Measurements from ENCODE around the gene CCDC74B.
"Not testable (repeated sequence)": the region's sequence is repeated elsewhere in the genome, so short reads cannot be mapped to it uniquely, and the experiment has no call there.

CCDC74B gene

DNA sequence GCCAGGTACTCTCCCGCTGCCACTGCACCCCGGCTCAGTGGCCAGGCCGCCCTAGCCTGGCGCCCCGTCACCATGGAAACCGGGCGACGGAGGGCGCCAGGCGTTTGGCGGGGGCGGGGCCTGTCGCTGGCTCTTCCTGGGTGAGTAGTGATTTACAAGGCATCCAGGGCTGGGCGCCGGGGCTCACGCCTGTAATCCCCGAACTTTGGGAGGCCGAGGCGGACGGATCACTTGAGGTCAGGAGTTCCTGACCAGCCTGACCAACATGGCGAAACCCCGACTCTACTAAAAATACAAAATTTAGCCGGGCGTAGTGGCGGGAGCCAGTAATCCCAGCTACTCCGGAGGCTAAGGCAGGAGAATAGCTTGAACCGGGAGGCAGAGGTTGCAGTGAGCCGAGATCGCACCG lies at the start of gene CCDC74B:
Gene CCDC74B (minus strand): TSS at position 107 of the 409 bp plus-strand sequence. CDS start 116 bp downstream, outside the sequence.
- peaks cover 17% of the 10 kb centered on the region for H3K4me1 Mint-ChIP-seq
- not testable (repeated sequence) for H3K9me3 Mint-ChIP-seq
- H3K27ac Mint-ChIP-seq: peak within 1 kb of the TSS in 1 of 2 donors; percentile 80
- peak within 1 kb of the TSS; percentile 83 to 90 for H3K4me3 Mint-ChIP-seq
- DNase-seq (peak; percentile 49 to 67), ATAC-seq (peak; percentile 83)
- H3K27me3 Mint-ChIP-seq: peaks cover 22% of the 10 kb centered on the region

- peaks cover 10% of the 10 kb centered on the region for H3K4me1 Mint-ChIP-seq
- not testable (repeated sequence) for H3K4me3 Mint-ChIP-seq, H3K27me3 Mint-ChIP-seq, H3K27ac Mint-ChIP-seq, ATAC-seq, H3K9me3 Mint-ChIP-seq, DNase-seq
Measured at GRCh38 chr2:130193824-130194223, 48.9 kb upstream of the CCDC74B start.

- peaks cover 10% of the 10 kb centered on the region for H3K4me1 Mint-ChIP-seq
Measured at GRCh38 chr2:130192451-130192850, 47.5 kb upstream of the CCDC74B start.

GRCh38 chr2:130191319-130191718 lies 46.4 kb upstream of the CCDC74B start:
- not testable (repeated sequence) for H3K27me3 Mint-ChIP-seq, ATAC-seq, DNase-seq, H3K9me3 Mint-ChIP-seq, H3K27ac Mint-ChIP-seq, H3K4me3 Mint-ChIP-seq
- H3K4me1 Mint-ChIP-seq: peaks cover 12% of the 10 kb centered on the region

More at GRCh38 chr2:130192451-130192850, 47.5 kb upstream of the CCDC74B start:
- H3K9me3 Mint-ChIP-seq, H3K4me3 Mint-ChIP-seq, H3K27me3 Mint-ChIP-seq, ATAC-seq, H3K27ac Mint-ChIP-seq, DNase-seq: not testable (repeated sequence)

GRCh38 chr2:130190237-130190636 lies 45.3 kb upstream of the CCDC74B start:
- Mint-ChIP-seq H3K4me3 (no peak overlapping the region), H3K27ac (no peak overlapping the region), H3K4me1 (peaks cover 19% of the 10 kb centered on the region), H3K9me3 (no peaks in the 10 kb centered on the region), H3K27me3 (no peaks in the 10 kb centered on the region)
- DNase-seq (no peak), ATAC-seq (no peak)

DNA sequence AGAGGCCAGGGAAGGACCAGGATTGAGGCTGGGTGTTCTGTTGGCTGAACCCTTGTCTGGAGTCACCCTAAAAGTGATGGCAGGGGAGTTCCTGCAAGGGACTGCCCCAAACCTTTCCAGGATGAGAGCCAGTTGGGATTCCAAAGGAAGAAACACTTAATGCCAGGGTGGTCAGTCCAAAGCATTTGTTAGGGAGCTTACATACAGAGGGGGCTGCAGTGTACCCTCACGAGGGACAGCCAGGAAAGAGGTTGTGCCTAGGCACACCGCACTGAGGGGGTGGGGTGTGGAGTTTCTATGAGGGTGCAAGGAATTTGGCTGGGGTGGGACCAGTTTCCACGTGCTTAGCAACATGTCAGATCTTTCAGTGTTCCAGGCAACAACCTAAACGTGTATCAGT lies 44.0 kb upstream of the CCDC74B start:
- H3K27me3 Mint-ChIP-seq, H3K9me3 Mint-ChIP-seq, DNase-seq, ATAC-seq, H3K27ac Mint-ChIP-seq, H3K4me3 Mint-ChIP-seq: not testable (repeated sequence)
- peaks cover 28% of the 10 kb centered on the region for H3K4me1 Mint-ChIP-seq

GRCh38 chr2:130187859-130188792 lies 43.2 kb upstream of the CCDC74B start:
- peaks cover 36% of the 10 kb centered on the region for H3K4me1 Mint-ChIP-seq
- ATAC-seq, H3K4me3 Mint-ChIP-seq, DNase-seq, H3K9me3 Mint-ChIP-seq, H3K27me3 Mint-ChIP-seq: not testable (repeated sequence)
- peak overlapping the region; percentile 12 to 52 for H3K27ac Mint-ChIP-seq

DNA sequence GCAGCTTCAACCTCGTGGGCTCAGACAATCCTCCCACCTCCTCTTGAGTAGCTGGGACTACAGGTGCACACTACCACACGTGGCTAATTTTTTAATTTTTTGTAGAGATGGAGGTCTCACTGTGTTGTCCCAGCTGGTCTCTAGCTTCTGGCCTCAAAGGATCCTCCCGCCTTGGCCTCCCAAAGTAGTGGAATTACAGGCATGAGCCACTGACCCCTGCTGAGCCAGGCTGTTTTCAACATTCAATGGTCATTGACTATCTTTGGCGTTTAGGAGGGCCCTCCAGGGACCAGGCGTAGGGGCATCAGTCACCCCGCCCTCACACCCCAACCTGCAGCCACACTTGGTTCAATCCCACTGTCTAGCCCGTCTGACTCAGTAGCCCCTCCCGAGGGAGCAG lies 42.4 kb upstream of the CCDC74B start:
- Mint-ChIP-seq H3K4me3 (no peak overlapping the region), H3K27ac (no peak overlapping the region), H3K4me1 (peaks cover 32% of the 10 kb centered on the region), H3K9me3 (no peaks in the 10 kb centered on the region), H3K27me3 (no peaks in the 10 kb centered on the region)
- ATAC-seq (no peak), DNase-seq (no peak)

GRCh38 chr2:130186391-130186790 lies 41.5 kb upstream of the CCDC74B start:
- Mint-ChIP-seq H3K27ac (no peak overlapping the region), H3K9me3 (no peaks in the 10 kb centered on the region), H3K4me3 (no peak overlapping the region), H3K4me1 (peaks cover 30% of the 10 kb centered on the region), H3K27me3 (no peaks in the 10 kb centered on the region)
- ATAC-seq (no peak), DNase-seq (no peak)

DNA sequence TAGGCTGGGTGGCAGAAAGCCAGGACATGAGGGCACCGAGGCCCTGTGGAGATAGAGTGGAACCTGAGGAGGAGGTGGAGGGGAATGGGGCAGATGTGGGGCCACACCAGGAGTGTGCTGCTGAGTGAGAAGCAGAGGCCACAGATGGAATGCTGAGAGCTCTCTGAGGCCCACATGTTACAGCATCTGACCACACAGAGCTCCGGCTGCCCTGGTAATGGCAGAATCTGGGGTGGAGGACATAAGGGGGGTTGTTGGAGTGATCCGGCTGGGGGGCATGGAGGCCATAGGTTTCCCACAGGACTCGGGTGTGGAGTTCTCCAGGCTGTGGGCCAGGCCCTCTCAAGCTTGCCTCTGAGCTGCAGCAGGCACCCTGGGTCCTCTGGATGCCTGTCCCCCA lies 41.0 kb upstream of the CCDC74B start:
- Mint-ChIP-seq H3K27ac (peak overlapping the region in 1 of 2 donors; percentile 76), H3K4me3 (no peak overlapping the region), H3K4me1 (peaks cover 25% of the 10 kb centered on the region), H3K9me3 (no peaks in the 10 kb centered on the region), H3K27me3 (no peaks in the 10 kb centered on the region)
- DNase-seq (no peak), ATAC-seq (no peak)

DNA sequence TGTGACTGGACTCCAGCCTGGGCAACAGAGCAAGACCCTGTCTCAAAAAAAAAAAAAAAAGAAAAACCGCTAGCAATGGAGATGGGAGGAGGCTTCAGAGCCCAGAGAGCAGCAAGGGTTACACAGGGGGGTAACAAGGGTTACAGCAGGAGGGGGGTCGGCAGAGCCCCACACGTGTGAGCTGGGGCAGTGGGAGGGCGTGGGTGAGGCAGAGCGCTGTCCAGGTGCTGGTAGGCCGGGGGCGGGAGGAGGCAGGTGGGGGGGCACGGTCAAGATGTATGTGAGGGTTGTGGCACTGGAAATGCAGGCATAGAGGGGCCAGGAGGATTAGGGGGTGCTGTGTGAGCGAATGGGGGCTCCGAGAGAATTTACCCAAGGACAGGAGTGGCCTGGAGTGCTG lies 40.5 kb upstream of the CCDC74B start:
- no peaks in the 10 kb centered on the region for H3K9me3 Mint-ChIP-seq
- no peak for ATAC-seq
- H3K4me1 Mint-ChIP-seq: peaks cover 25% of the 10 kb centered on the region
- no peaks in the 10 kb centered on the region for H3K27me3 Mint-ChIP-seq
- peak overlapping the region in 1 of 2 donors; percentile 76 for H3K27ac Mint-ChIP-seq
- H3K4me3 Mint-ChIP-seq: no peak overlapping the region
- DNase-seq: no peak

GRCh38 chr2:130183512-130184373 lies 38.8 kb upstream of the CCDC74B start:
- H3K27ac Mint-ChIP-seq: peak overlapping the region; percentile 88 to 95
- DNase-seq (no peak), ATAC-seq (no peak)
- H3K9me3 Mint-ChIP-seq: no peaks in the 10 kb centered on the region
- no peaks in the 10 kb centered on the region for H3K27me3 Mint-ChIP-seq
- peak overlapping the region; percentile 84 to 87 for H3K4me3 Mint-ChIP-seq
- peaks cover 31% of the 10 kb centered on the region for H3K4me1 Mint-ChIP-seq

- Mint-ChIP-seq H3K27ac (peak overlapping the region; percentile 88 to 95), H3K4me3 (peak overlapping the region; percentile 84 to 87), H3K4me1 (peaks cover 35% of the 10 kb centered on the region)
- not testable (repeated sequence) for DNase-seq, H3K9me3 Mint-ChIP-seq, H3K27me3 Mint-ChIP-seq
- peak; percentile 21 for ATAC-seq
Measured at GRCh38 chr2:130182826-130183511, 38.1 kb upstream of the CCDC74B start.

DNA sequence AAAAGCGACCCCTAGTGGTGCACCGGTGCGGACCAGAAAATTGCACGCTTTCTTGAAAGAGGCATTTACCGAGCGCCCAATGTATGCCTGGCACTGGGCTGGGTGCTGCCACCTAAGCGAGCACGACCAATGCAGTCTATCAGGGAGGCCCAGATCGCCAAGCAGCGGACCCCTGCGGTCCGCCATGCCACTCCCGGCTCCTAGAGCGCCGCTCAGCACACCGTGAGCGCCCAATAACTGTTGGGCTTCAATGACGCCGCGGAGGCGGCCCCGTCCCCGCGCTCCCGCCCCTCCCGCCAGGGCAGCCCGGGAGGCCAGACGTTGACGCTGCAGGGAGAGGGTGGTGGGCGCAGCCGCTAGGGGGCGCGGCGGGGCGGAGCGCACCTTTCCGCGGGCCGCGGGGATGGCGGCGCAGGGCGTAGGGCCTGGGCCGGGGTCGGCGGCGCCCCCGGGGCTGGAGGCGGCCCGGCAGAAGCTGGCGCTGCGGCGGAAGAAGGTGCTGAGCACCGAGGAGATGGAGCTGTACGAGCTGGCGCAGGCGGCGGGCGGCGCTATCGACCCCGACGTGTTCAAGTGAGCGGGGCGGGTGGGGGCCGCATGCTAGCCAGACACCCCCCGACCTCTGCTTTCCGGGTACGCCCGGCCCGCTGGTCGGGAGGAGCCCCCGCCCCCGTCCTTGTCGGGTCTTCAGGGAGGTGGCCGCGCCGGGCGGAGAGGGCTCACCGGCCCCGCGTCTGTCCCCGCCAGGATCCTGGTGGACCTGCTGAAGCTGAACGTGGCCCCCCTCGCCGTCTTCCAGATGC lies 37.2 kb upstream of the CCDC74B start, which contains the start of gene MZT2B:
Gene MZT2B (plus strand): TSS at position 383 of the 803 bp plus-strand sequence. CDS start 21 bp downstream, at position 404.
- DNase-seq (peak; percentile 91 to 93), ATAC-seq (peak; percentile 89)
- peaks cover 40% of the 10 kb centered on the region for H3K4me1 Mint-ChIP-seq
- not testable (repeated sequence) for H3K9me3 Mint-ChIP-seq, H3K27me3 Mint-ChIP-seq
- peak within 1 kb of the TSS; percentile 90 for H3K4me3 Mint-ChIP-seq
- H3K27ac Mint-ChIP-seq: peak within 1 kb of the TSS; percentile 95 to 98

All from stimulated activated naive CD8-positive, alpha-beta T cell treated with anti-CD3 and anti-CD28 coated beads, Interleukin-15, amount 100 ng/mL, for 72 hours (primary cell).